H1 (cell line): ENCODE data around the gene TRAF4. TPM values are rescaled to one million over a fixed set of nuclear protein-coding genes. Genes with fewer than 3 reads are reported as not detected.

Experiments
- CTCF ChIA-PET: fragments of 300-600 bp; sonication (Branson Sonifier 250); formaldehyde crosslinking; loops from one replicate; lab custom pipeline; 2021; ENCODE audit not compliant: partially characterized antibody; lab: Charles Lee
- POLR2A ChIA-PET: fragments of 300-600 bp; sonication (Branson Sonifier 250); formaldehyde crosslinking; loops from one replicate; lab custom pipeline; 2021; ENCODE audit warnings: inconsistent platforms; ENCODE audit not compliant: partially characterized antibody; lab: Charles Lee
- DNase-seq, 2 experiments: peaks; one replicate each; pipeline versions ENCODE4 v3.0.0 to v3.0.0-alpha.2; 2010 to 2022; ENCODE audit warnings: low spot score in 2 of 2, low read depth in 1 of 2, mixed read lengths in 1 of 2
- FAIRE-seq: peaks from 2 replicates; lab custom pipeline; 2011; peaks lifted over from hg19 to GRCh38; lab: Jason Lieb, UNC
- H2AFZ ChIP-seq: 2 replicates; pipeline ENCODE4 v1.8.1; 2012; ENCODE audit warnings: low read length, inconsistent platforms
- H2AK5ac ChIP-seq: 2 replicates; pipeline ENCODE4 v1.6.1; 2013; ENCODE audit warnings: low read depth, low read length
- H2BK120ac ChIP-seq: replicated peaks from 2 replicates; pipeline ENCODE3; 2013; ENCODE audit warnings: low read depth, low read length, inconsistent platforms
- H2BK12ac ChIP-seq: 2 replicates; pipeline ENCODE4 v1.6.1; 2013; ENCODE audit warnings: low read depth, low read length
- H2BK15ac ChIP-seq: 2 replicates; pipeline ENCODE4 v1.6.1; 2013; ENCODE audit warnings: low read length
- H2BK20ac ChIP-seq: 2 replicates; pipeline ENCODE4 v1.6.1; 2013; ENCODE audit warnings: low read length
- H2BK5ac ChIP-seq: 2 replicates; pipeline ENCODE4 v1.6.1; 2013; ENCODE audit warnings: low read depth, low read length
- H3K14ac ChIP-seq: 2 replicates; pipeline ENCODE4 v1.6.1; 2013; ENCODE audit warnings: inconsistent platforms; ENCODE audit not compliant: insufficient read length
- H3K18ac ChIP-seq: 2 replicates; pipeline ENCODE4 v1.6.1; 2013; ENCODE audit warnings: low read length; ENCODE audit errors: extremely low read depth
- H3K23ac ChIP-seq: 2 replicates; pipeline ENCODE4 v1.6.1; 2013; ENCODE audit warnings: inconsistent platforms; ENCODE audit not compliant: insufficient read length
- H3K23me2 ChIP-seq: 2 replicates; pipeline ENCODE4 v1.6.1; 2013; ENCODE audit warnings: low read depth, low read length
- H3K27ac ChIP-seq: 2 replicates; pipeline ENCODE4 v1.6.1; 2011; ENCODE audit warnings: low read depth, low read length, inconsistent platforms
- H3K27me3 ChIP-seq, 4 experiments: replicated peaks in 1 of 4; 1 replicate in 1 of 4; 2 replicates in 3 of 4; pipeline versions ENCODE4 v1.6.1 to v1.8.1; 2011 to 2013; ENCODE audit warnings: low read length in 3 of 4, mild to moderate bottlenecking in 3 of 4, inconsistent platforms in 2 of 4, mixed read lengths in 2 of 4, moderate library complexity in 1 of 4; ENCODE audit not compliant: control insufficient read depth in 3 of 4, insufficient read depth in 3 of 4; ENCODE audit errors: extremely low read depth in 1 of 4
- H3K36me3 ChIP-seq, 4 experiments: 2 replicates each; pipeline versions ENCODE4 v1.6.1 to v1.8.1; 2011 to 2013; ENCODE audit warnings: mild to moderate bottlenecking in 4 of 4, low read length in 3 of 4, moderate library complexity in 2 of 4, control low read depth in 1 of 4, inconsistent platforms in 1 of 4; ENCODE audit not compliant: insufficient read depth in 4 of 4, control insufficient read depth in 2 of 4
- H3K4ac ChIP-seq: replicated peaks from 2 replicates; pipeline ENCODE3; 2013; ENCODE audit warnings: low read length, low read depth, mixed read lengths, inconsistent platforms; ENCODE audit not compliant: insufficient read length
- H3K4me1 ChIP-seq, 4 experiments: replicated peaks in 1 of 4; 1 replicate in 1 of 4; 2 replicates in 3 of 4; pipeline versions ENCODE4 v1.6.1 to v1.8.1; 2011 to 2013; ENCODE audit warnings: low read length in 3 of 4, inconsistent platforms in 2 of 4, mixed read lengths in 1 of 4; ENCODE audit not compliant: insufficient read depth in 4 of 4, control insufficient read depth in 3 of 4
- H3K4me2 ChIP-seq, 2 experiments: 2 replicates each; pipeline versions ENCODE4 v1.6.1 to v1.8.1; 2011 to 2013; ENCODE audit warnings: low read depth in 2 of 2, low read length in 2 of 2, control low read depth in 1 of 2, inconsistent platforms in 1 of 2, mild to moderate bottlenecking in 1 of 2; ENCODE audit not compliant: insufficient read depth in 1 of 2
- H3K4me3 ChIP-seq, 4 experiments: fragments of 200-600, 300-600 bp in 1 of 4; sonication (generic), shearing (Covaris generic), sonication (Bioruptor Twin) in 1 of 4; 2 replicates each; pipeline versions ENCODE4 v1.5.1 to v1.8.1; 2011 to 2016; ENCODE audit warnings: low read length in 4 of 4, low read depth in 3 of 4, control low read depth in 2 of 4, inconsistent platforms in 2 of 4, mild to moderate bottlenecking in 2 of 4, mixed read lengths in 1 of 4, moderate library complexity in 1 of 4; ENCODE audit not compliant: insufficient read depth in 2 of 4; ENCODE audit errors: extremely low read depth in 1 of 4
- H3K56ac ChIP-seq: replicated peaks from 2 replicates; pipeline ENCODE3; 2013; ENCODE audit warnings: low read depth, mild to moderate bottlenecking, mixed read lengths, low read length, inconsistent platforms; ENCODE audit not compliant: insufficient read length
- H3K79me1 ChIP-seq: 2 replicates; pipeline ENCODE4 v1.6.1; 2013; ENCODE audit warnings: low read depth, low read length, control low read depth
- H3K79me2 ChIP-seq, 2 experiments: 2 replicates each; pipeline versions ENCODE4 v1.6.1 to v1.8.1; 2012 to 2013; ENCODE audit warnings: low read length in 2 of 2, mild to moderate bottlenecking in 2 of 2, inconsistent platforms in 1 of 2; ENCODE audit not compliant: insufficient read depth in 2 of 2, control insufficient read depth in 1 of 2
- H3K9ac ChIP-seq, 4 experiments: replicated peaks in 1 of 4; 1 replicate in 1 of 4; 2 replicates in 3 of 4; pipeline versions ENCODE4 v1.6.1 to v1.8.1; 2011 to 2013; ENCODE audit warnings: low read depth in 3 of 4, low read length in 3 of 4, control low read depth in 2 of 4, mild to moderate bottlenecking in 2 of 4, moderate library complexity in 2 of 4, inconsistent platforms in 1 of 4; ENCODE audit errors: extremely low read depth in 1 of 4
- H3K9me3 ChIP-seq, 2 experiments: 2 replicates each; pipeline versions ENCODE4 v1.6.1 to v1.8.1; 2012 to 2013; ENCODE audit warnings: mild to moderate bottlenecking in 2 of 2, moderate library complexity in 2 of 2, control low read depth in 1 of 2, inconsistent platforms in 1 of 2, low read depth in 1 of 2, low read length in 1 of 2, mixed read lengths in 1 of 2; ENCODE audit not compliant: insufficient read depth in 2 of 2
- H4K20me1 ChIP-seq, 2 experiments: replicated peaks in 1 of 2; 2 replicates each; pipeline versions ENCODE3 to v1.8.1; 2011 to 2013; ENCODE audit warnings: inconsistent platforms in 2 of 2, low read length in 2 of 2, mild to moderate bottlenecking in 1 of 2; ENCODE audit not compliant: insufficient read depth in 2 of 2, control insufficient read depth in 1 of 2
- H4K5ac ChIP-seq: 2 replicates; pipeline ENCODE4 v1.6.1; 2013; ENCODE audit warnings: low read length, low read depth, mixed read lengths, inconsistent platforms; ENCODE audit not compliant: insufficient read length
- H4K8ac ChIP-seq: 2 replicates; pipeline ENCODE4 v1.8.0; 2013; ENCODE audit warnings: mild to moderate bottlenecking, moderate library complexity, low read length, inconsistent platforms; ENCODE audit not compliant: insufficient read depth; ENCODE audit errors: extremely low read depth
- H4K91ac ChIP-seq: replicated peaks from 2 replicates; pipeline ENCODE3; 2013; ENCODE audit warnings: low read length, mixed read lengths, inconsistent platforms; ENCODE audit not compliant: insufficient read length
- BACH1 ChIP-seq: IDR thresholded peaks from 2 replicates; pipeline ENCODE4 v1.6.1; 2012; ENCODE audit warnings: low read length, improper control_type of control experiment
- BCL11A ChIP-seq, 2 experiments: IDR thresholded peaks; one replicate each; pipeline ENCODE4 v1.6.1; 2011; ENCODE audit warnings: low read depth in 2 of 2, low read length in 2 of 2, mild to moderate bottlenecking in 2 of 2
- CTBP2 ChIP-seq: IDR thresholded peaks from 2 replicates; pipeline ENCODE4 v1.7.0; 2011; ENCODE audit warnings: borderline replicate concordance, mild to moderate bottlenecking, moderate library complexity, mixed read lengths, low read length; ENCODE audit not compliant: insufficient read depth, insufficient read length
- EGR1 ChIP-seq: IDR thresholded peaks from 2 replicates; pipeline ENCODE4 v1.6.1; 2011; ENCODE audit warnings: low read depth, low read length, borderline replicate concordance
- FOSL1 ChIP-seq: IDR thresholded peaks from 2 replicates; pipeline ENCODE4 v1.6.1; 2011; ENCODE audit warnings: mild to moderate bottlenecking, low read depth, low read length, moderate library complexity; ENCODE audit not compliant: insufficient read depth
- GTF2F1 ChIP-seq: IDR thresholded peaks from 2 replicates; pipeline ENCODE4 v1.6.1; 2012; ENCODE audit warnings: low read depth, low read length, improper control_type of control experiment, borderline replicate concordance
- HDAC2 ChIP-seq, 2 experiments: fragments of 300-600 bp in 1 of 2; sonication (generic) in 1 of 2; IDR thresholded peaks; 2 replicates each; pipeline ENCODE4 v1.6.1; 2011 to 2012; ENCODE audit warnings: low read depth in 2 of 2, low read length in 2 of 2, mild to moderate bottlenecking in 2 of 2, moderate library complexity in 2 of 2, borderline replicate concordance in 1 of 2, inconsistent platforms in 1 of 2
- JUND ChIP-seq: IDR thresholded peaks from 2 replicates; pipeline ENCODE4 v1.6.1; 2011; ENCODE audit warnings: mild to moderate bottlenecking, improper control_type of control experiment, low read length
- KDM5A ChIP-seq: fragments of 200-600 bp; IDR thresholded peaks from 2 replicates; pipeline ENCODE4 v1.7.1; 2012; ENCODE audit warnings: mild to moderate bottlenecking, low read length, inconsistent platforms, mixed read lengths
- NANOG ChIP-seq: IDR thresholded peaks from 2 replicates; pipeline ENCODE4 v1.6.1; 2011; ENCODE audit warnings: low read length, low read depth, mild to moderate bottlenecking, inconsistent platforms; ENCODE audit not compliant: insufficient read depth, poor library complexity, severe bottlenecking
- RBBP5 ChIP-seq: IDR thresholded peaks from 2 replicates; pipeline ENCODE4 v1.7.1; 2012; ENCODE audit warnings: low read depth, mild to moderate bottlenecking, inconsistent platforms, low read length, moderate library complexity, borderline replicate concordance
- SAP30 ChIP-seq: fragments of 300-600 bp; sonication (generic); IDR thresholded peaks from 2 replicates; pipeline ENCODE4 v1.7.1; 2012; ENCODE audit warnings: low read length, moderate library complexity, mild to moderate bottlenecking, inconsistent platforms; ENCODE audit not compliant: insufficient read depth, insufficient replicate concordance
- SIX5 ChIP-seq: IDR thresholded peaks from 2 replicates; pipeline ENCODE4 v1.6.1; 2011; ENCODE audit warnings: mild to moderate bottlenecking, low read depth, low read length
- TEAD4 ChIP-seq: IDR thresholded peaks from 2 replicates; pipeline ENCODE4 v1.6.1; 2012; ENCODE audit warnings: low read depth, low read length, inconsistent platforms, mixed read lengths
- WGBS, 2 experiments: shearing (Covaris generic) in 1 of 2; methylation state at CpG; one replicate each; pipeline versions ENCODE4 v1.1.6 to v1.1.7; 2013 to 2015; ENCODE audit warnings: low lambda C conversion rate in 2 of 2, mixed read lengths in 2 of 2, inconsistent platforms in 1 of 2, low coverage in 1 of 2, missing lambda C conversion rate in 1 of 2; ENCODE audit not compliant: insufficient replicate concordance in 2 of 2, insufficient coverage in 1 of 2, insufficient read length in 1 of 2; ENCODE audit errors: extremely low coverage in 1 of 2, missing lambda C conversion rate in 1 of 2; 5-methylcytosine and 5-hydroxymethylcytosine counted together
- polyA plus RNA-seq, 7 experiments: library from polyadenylated mRNA; depleted of rRNA in 3 of 7; stranded (reverse) in 5 of 7; unstranded in 2 of 7; fragments of >200 nt in 5 of 7; fragments of 200-250 nt in 2 of 7; gene quantifications; 1 replicate in 5 of 7; 2 replicates in 1 of 7; 4 replicates in 1 of 7; pipeline versions ENCODE4 v1.2.1 to v1.2.3, GENCODE V29; 2011 to 2013; ENCODE audit warnings: missing spikeins in 2 of 7, mixed read lengths in 2 of 7
- total RNA-seq: library from RNA; stranded (reverse); fragmentation: NEBNext Ultra II Directional; extraction: Animal tissue kit (Norgen Biotek cat#: 25700); gene quantifications from 2 replicates; pipeline ENCODE4 v1.2.1, GENCODE V29; 2021

The TRAF4 gene
- total and polyA plus RNA-seq, 2 of the 8 experiments (the other 6 are each of a cell fraction or from before 2014, with no cell fraction given): 167 to 170 TPM

- Histone ChIP-seq H4K8ac (no peak overlapping the region), H3K27me3 (no peaks in the 10 kb centered on the region), H2BK120ac (no peak overlapping the region), H3K27ac (no peak overlapping the region), H2BK12ac (no peak overlapping the region), H3K18ac (no peak overlapping the region), H3K56ac (no peak overlapping the region), H2BK20ac (no peak overlapping the region), H4K20me1 (peaks cover 2 to 8% of the 10 kb centered on the region in 2 experiments), H2AFZ (no peak overlapping the region), H3K79me1 (no peaks in the 10 kb centered on the region; the same call in none of the 2 replicates), H3K4me2 (no peak overlapping the region), H3K4me3 (no peak overlapping the region), H2AK5ac (no peak overlapping the region), H3K36me3 (no peaks in the 10 kb centered on the region), H2BK15ac (no peak overlapping the region), H3K23ac (no peak overlapping the region), H3K4ac (no peak overlapping the region), H3K14ac (no peak overlapping the region), H4K91ac (no peak overlapping the region), H3K79me2 (peaks cover 8 to 86% of the 10 kb centered on the region in 2 experiments; a peak in 3 of 4 replicates), H3K23me2 (no peaks in the 10 kb centered on the region), H2BK5ac (no peak overlapping the region), H3K4me1 (no peaks in the 10 kb centered on the region), H4K5ac (no peak overlapping the region), H3K9ac (no peak overlapping the region), H3K9me3 (no peaks in the 10 kb centered on the region)
- WGBS, 2 experiments: 97% methylated on average over 2 of the region's 2 CpGs; no CpG with 5 or more reads in 1 of the 2 experiments
- FAIRE-seq (no peak), DNase-seq (no peak)
- ChIA-PET POLR2A (interaction anchor here (1.1 to 1.4 kb wide), 3 partner anchors 9 to 39 kb away, joined by 3 to 5 read pairs (median 4); no protein-coding TSS in a partner anchor), CTCF (interaction anchor here (0.6 kb wide), 1 partner anchor 35 kb away, joined by 6 read pairs; no protein-coding TSS in a partner anchor)
- TF ChIP-seq KDM5A (no peak), JUND (no peak), GTF2F1 (no peak), NANOG (no peak), SIX5 (no peak), BACH1 (no peak), CTBP2 (no peak), RBBP5 (no peak), SAP30 (no peak), BCL11A (IDR thresholded peaks at IDR 0.05; ENCODE audit: low read depth in 2 of 2, low read length in 2 of 2) (no peak), TEAD4 (no peak), EGR1 (no peak), HDAC2 (IDR thresholded peaks at IDR 0.05; ENCODE audit: borderline replicate concordance in 1 of 2, low read depth in 2 of 2, low read length in 2 of 2) (no peak), FOSL1 (no peak)
Observed at GRCh38 chr17:28796062-28796461, 52.3 kb downstream of the TRAF4 start.
